Measurements from ENCODE around the gene TMEM117. TPM values are rescaled to one million over a fixed set of nuclear protein-coding genes. Genes with fewer than 3 reads are reported as not detected.

TMEM117 gene
- total RNA-seq, 2 experiments from 2014 or later = 0.95 to 7.1 TPM

DNA sequence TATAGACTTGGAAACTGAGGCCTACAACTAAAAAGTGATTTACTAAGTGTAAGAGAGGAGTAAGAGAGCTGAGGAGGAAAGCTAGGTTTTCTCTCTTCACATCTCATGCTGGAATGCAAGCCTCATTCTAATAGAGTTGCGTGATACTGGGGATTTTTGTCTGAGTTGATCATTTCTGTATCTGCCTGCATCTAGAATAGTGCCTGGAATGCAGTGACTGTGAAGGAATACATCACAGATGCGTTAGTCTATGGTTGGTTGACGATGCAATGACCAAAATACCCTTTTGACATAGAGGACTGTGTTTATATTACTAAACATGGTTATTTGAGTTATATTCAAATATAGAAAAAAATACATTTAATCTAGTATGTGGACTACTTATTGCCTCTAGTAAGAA is 9.2 kb upstream of the TMEM117 start:
- Histone ChIP-seq H3K27ac (ENCODE audit: low read depth, low read length, poor library complexity, severe bottlenecking) (no peak overlapping the region), H3K4me3 (ENCODE audit: low read depth, low read length, poor library complexity, severe bottlenecking) (no peak overlapping the region), H3K4me2 (ENCODE audit: low read length) (no peak overlapping the region), H3K36me3 (ENCODE audit: insufficient read depth, low read length) (no peaks in the 10 kb centered on the region), H3K9me3 (ENCODE audit: low read length) (no peaks in the 10 kb centered on the region), H3K4me1 (ENCODE audit: insufficient read depth, low read length, poor library complexity, severe bottlenecking) (no peaks in the 10 kb centered on the region), H4K20me1 (ENCODE audit: insufficient read depth, low read length) (no peaks in the 10 kb centered on the region), H3K79me2 (ENCODE audit: insufficient read depth, low read depth, low read length) (no peaks in the 10 kb centered on the region), H2AFZ (ENCODE audit: low read length) (no peak overlapping the region), H3K9me2 (ENCODE audit: insufficient read depth, low read length) (no peaks in the 10 kb centered on the region)
- POLR2A ChIA-PET = interaction anchor here (0.6 to 2.1 kb wide), 3 partner anchors 9 to 20 kb away, joined by 3 to 14 read pairs (median 6); partner anchors contain the start of gene TWF1
- BruUV-seq (replicated peaks) = no TSS peak
- intact Hi-C loops (cut with micrococcal nuclease; ENCODE audit: unreplicated experiment) = no loop called here
- DNase-seq (ENCODE audit: low spot score) = no peak
- TF ChIP-seq EZH2phosphoT487 (IDR thresholded peaks at IDR 0.05; ENCODE audit: borderline replicate concordance, low read depth, low read length) = no peak
- TF ChIP-seq, protein P1, sequence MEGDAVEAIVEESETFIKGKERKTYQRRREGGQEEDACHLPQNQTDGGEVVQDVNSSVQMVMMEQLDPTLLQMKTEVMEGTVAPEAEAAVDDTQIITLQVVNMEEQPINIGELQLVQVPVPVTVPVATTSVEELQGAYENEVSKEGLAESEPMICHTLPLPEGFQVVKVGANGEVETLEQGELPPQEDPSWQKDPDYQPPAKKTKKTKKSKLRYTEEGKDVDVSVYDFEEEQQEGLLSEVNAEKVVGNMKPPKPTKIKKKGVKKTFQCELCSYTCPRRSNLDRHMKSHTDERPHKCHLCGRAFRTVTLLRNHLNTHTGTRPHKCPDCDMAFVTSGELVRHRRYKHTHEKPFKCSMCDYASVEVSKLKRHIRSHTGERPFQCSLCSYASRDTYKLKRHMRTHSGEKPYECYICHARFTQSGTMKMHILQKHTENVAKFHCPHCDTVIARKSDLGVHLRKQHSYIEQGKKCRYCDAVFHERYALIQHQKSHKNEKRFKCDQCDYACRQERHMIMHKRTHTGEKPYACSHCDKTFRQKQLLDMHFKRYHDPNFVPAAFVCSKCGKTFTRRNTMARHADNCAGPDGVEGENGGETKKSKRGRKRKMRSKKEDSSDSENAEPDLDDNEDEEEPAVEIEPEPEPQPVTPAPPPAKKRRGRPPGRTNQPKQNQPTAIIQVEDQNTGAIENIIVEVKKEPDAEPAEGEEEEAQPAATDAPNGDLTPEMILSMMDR (conservative IDR thresholded peaks at IDR 0.05; ENCODE audit: low read length) = no peak
- CTCF ChIA-PET (ENCODE audit: unreplicated experiment) = interaction anchor here (1.0 kb wide), 1 partner anchor 13 kb away, joined by 4 read pairs; no protein-coding TSS in a partner anchor

DNA sequence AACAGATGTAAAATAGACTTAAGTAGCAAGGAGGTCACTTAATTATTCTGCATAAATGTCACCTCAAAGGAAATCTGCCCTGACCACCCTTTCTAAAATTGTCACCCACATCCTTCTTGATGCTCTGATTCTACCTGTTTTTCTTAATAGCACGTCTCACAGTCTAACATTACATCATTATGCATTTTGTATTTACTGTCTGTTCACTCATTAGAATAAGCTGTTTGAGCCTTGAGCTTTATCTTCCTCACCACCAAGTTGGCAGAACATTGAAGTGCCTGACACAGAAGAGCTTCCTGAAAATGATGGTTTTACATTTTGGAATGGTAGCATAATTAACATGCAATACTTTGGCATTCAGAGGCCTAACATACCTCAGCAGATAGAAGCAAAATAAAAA is 8.8 kb upstream of the TMEM117 start:
- Histone ChIP-seq H3K27ac (ENCODE audit: low read depth, low read length, poor library complexity, severe bottlenecking) (no peak overlapping the region), H3K79me2 (ENCODE audit: insufficient read depth, low read depth, low read length) (no peaks in the 10 kb centered on the region), H2AFZ (ENCODE audit: low read length) (no peak overlapping the region), H3K4me2 (ENCODE audit: low read length) (0 out of 2 replicates have a peak overlapping the region, but pooled peaks have one; percentile 8), H3K36me3 (ENCODE audit: insufficient read depth, low read length) (no peaks in the 10 kb centered on the region), H3K9me3 (ENCODE audit: low read length) (no peaks in the 10 kb centered on the region), H4K20me1 (ENCODE audit: insufficient read depth, low read length) (no peaks in the 10 kb centered on the region), H3K9me2 (ENCODE audit: insufficient read depth, low read length) (no peaks in the 10 kb centered on the region), H3K4me1 (ENCODE audit: insufficient read depth, low read length, poor library complexity, severe bottlenecking) (no peaks in the 10 kb centered on the region), H3K4me3 (ENCODE audit: low read depth, low read length, poor library complexity, severe bottlenecking) (no peak overlapping the region)
- intact Hi-C loops (cut with micrococcal nuclease; ENCODE audit: unreplicated experiment) = no loop called here
- TF ChIP-seq, protein P1 (conservative IDR thresholded peaks at IDR 0.05; ENCODE audit: low read length) = no peak
- TF ChIP-seq EZH2phosphoT487 (IDR thresholded peaks at IDR 0.05; ENCODE audit: borderline replicate concordance, low read depth, low read length) = no peak
- CTCF ChIA-PET (ENCODE audit: unreplicated experiment) = no interaction called here
- DNase-seq (ENCODE audit: low spot score) = no peak
- no TSS peak for BruUV-seq (replicated peaks)
- POLR2A ChIA-PET = interaction anchor here (0.6 to 2.1 kb wide), 2 partner anchors 18 to 21 kb away, joined by 3 to 14 read pairs; partner anchors contain the start of gene TWF1

DNA sequence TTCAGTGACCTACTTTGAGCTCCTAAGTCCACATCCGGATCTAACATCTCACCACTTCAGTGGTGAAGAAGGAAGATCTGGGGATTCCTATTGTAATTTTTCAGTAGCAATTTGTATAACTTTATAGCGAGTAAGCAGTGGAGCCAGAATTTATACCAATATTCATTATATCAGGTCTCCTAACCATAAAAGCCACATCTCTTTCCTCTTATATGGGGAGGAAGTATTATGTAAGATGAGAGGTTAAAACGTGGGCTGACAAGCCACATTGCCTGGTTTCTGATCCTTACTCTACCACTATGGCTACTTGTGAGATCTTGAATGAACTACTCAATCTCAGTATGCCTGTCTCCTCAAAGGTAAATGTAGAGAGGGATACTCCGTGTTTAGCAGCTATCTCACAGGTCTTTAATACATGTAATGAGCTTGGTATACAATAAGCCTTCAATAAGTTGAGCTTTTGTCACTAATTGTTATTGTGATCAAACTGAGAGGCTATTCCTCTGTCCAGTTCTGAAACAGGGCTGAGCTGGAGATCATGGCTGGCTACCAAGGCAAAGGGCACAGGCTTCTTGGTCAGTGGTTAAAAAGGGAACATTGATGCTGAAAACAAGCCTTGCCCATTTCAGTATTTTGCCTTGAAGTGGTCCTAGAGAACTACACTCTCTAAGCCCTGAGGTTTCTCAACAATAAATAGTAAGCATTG is 3.3 kb upstream of the TMEM117 start:
- H3K9me3 ChIP-seq (ENCODE audit: low read length) = no peaks in the 10 kb centered on the region

More for the DNA sequence above, 3.3 kb upstream of the TMEM117 start:
- Histone ChIP-seq H3K27ac (ENCODE audit: low read depth, low read length, poor library complexity, severe bottlenecking) (no peak overlapping the region), H2AFZ (ENCODE audit: low read length) (no peak overlapping the region; the same call in 1 of the 2 replicates), H4K20me1 (ENCODE audit: insufficient read depth, low read length) (no peaks in the 10 kb centered on the region), H3K4me1 (ENCODE audit: insufficient read depth, low read length, poor library complexity, severe bottlenecking) (peaks cover 14% of the 10 kb centered on the region), H3K9me2 (ENCODE audit: insufficient read depth, low read length) (no peaks in the 10 kb centered on the region), H3K4me2 (ENCODE audit: low read length) (no peak overlapping the region), H3K79me2 (ENCODE audit: insufficient read depth, low read depth, low read length) (no peaks in the 10 kb centered on the region), H3K4me3 (ENCODE audit: low read depth, low read length, poor library complexity, severe bottlenecking) (no peak overlapping the region), H3K36me3 (ENCODE audit: insufficient read depth, low read length) (no peaks in the 10 kb centered on the region)
- TF ChIP-seq, protein P1 (conservative IDR thresholded peaks at IDR 0.05; ENCODE audit: low read length) = no peak
- no peak for TF ChIP-seq EZH2phosphoT487 (IDR thresholded peaks at IDR 0.05; ENCODE audit: borderline replicate concordance, low read depth, low read length)
- POLR2A ChIA-PET = interaction anchor here (0.5 to 5.8 kb wide), 8 partner anchors 9 to 67 kb away, joined by 3 to 42 read pairs (median 4); partner anchors contain the start of gene TWF1
- DNase-seq (ENCODE audit: low spot score) = no peak
- CTCF ChIA-PET (ENCODE audit: unreplicated experiment) = no interaction called here
- intact Hi-C loops (cut with micrococcal nuclease; ENCODE audit: unreplicated experiment) = no loop called here
- BruUV-seq (replicated peaks) = no TSS peak

Measured in OCI-LY7 (cell line).